UCSD-AML1 (cell line): ENCODE results near the gene LY6G5B.
"Not testable (repeated sequence)": the region's sequence is repeated elsewhere in the genome, so short reads cannot be mapped to it uniquely, and the experiment has no call there.

Experiments
- DNase-seq: peaks from one replicate; lab custom pipeline; 2025; ENCODE audit not compliant: unreplicated experiment; lab: John Stamatoyannopoulos, UW

LY6G5B gene

GRCh38 chr6:31690231-31691077, 20.7 kb downstream of the LY6G5B start:
- no peak for DNase-seq

- no peak for DNase-seq
These were observed 21.3 kb downstream of the LY6G5B start for GRCh38 chr6:31691078-31691463.

- DNase-seq = no peak
These were observed 21.9 kb downstream of the LY6G5B start for GRCh38 chr6:31691564-31692108.

- DNase-seq = no peak
These were observed 22.6 kb downstream of the LY6G5B start for GRCh38 chr6:31692353-31692752.

- DNase-seq = no peak
These were observed 23.1 kb downstream of the LY6G5B start for GRCh38 chr6:31692886-31693285.

GRCh38 chr6:31693535-31693934, 23.8 kb downstream of the LY6G5B start:
- DNase-seq = no peak

GRCh38 chr6:31697555-31697954, 27.8 kb downstream of the LY6G5B start:
- no peak for DNase-seq

- DNase-seq = no peak
These were observed 31.1 kb downstream of the LY6G5B start for GRCh38 chr6:31700740-31701401.

- no peak for DNase-seq
These were observed 32.1 kb downstream of the LY6G5B start for GRCh38 chr6:31701666-31702404.

GRCh38 chr6:31702405-31702818, 32.6 kb downstream of the LY6G5B start:
- no peak for DNase-seq

GRCh38 chr6:31702819-31703716, 33.3 kb downstream of the LY6G5B start, which contains the start of gene ABHD16A:
Gene ABHD16A (minus strand): TSS chr6:31703324. CDS start chr6:31703281, 43 bp downstream.
- DNase-seq = peak; percentile 97

- no peak for DNase-seq
These were observed 36.2 kb downstream of the LY6G5B start for GRCh38 chr6:31705931-31706330.

- DNase-seq = no peak
These were observed 36.8 kb downstream of the LY6G5B start, which contains the start of gene LY6G6F for GRCh38 chr6:31706599-31706998. Gene LY6G6F (plus strand): TSS chr6:31706866. CDS start chr6:31706907, 41 bp downstream.

GRCh38 chr6:31707701-31708100, 37.9 kb downstream of the LY6G5B start:
- DNase-seq = no peak

- no peak for DNase-seq
These were observed 38.4 kb downstream of the LY6G5B start for GRCh38 chr6:31708224-31708623.

GRCh38 chr6:31709157-31709556, 39.4 kb downstream of the LY6G5B start:
- DNase-seq = not testable (repeated sequence)

GRCh38 chr6:31710523-31711219, 40.9 kb downstream of the LY6G5B start:
- no peak for DNase-seq

GRCh38 chr6:31711233-31711632, 41.5 kb downstream of the LY6G5B start:
- peak; percentile 79 for DNase-seq

- peak; percentile 51 for DNase-seq
These were observed 42.5 kb downstream of the LY6G5B start for GRCh38 chr6:31712296-31712695.

GRCh38 chr6:31713465-31713864, 43.7 kb downstream of the LY6G5B start:
- DNase-seq = no peak
